Measurements from ENCODE around the gene ARHGAP6.

Gene ARHGAP6

GRCh38 chrX:11264925-11265324 is 400.8 kb downstream of the ARHGAP6 start:
- Histone ChIP-seq H3K36me3 (replicated peaks in 1 of 2; ENCODE audit: control insufficient read depth in 2 of 2, insufficient read depth in 2 of 2, low read length in 2 of 2) (no peaks in the 10 kb centered on the region), H3K4ac (ENCODE audit: low read length) (no peak overlapping the region), H2BK120ac (ENCODE audit: low read depth, low read length) (no peak overlapping the region), H3K4me2 (ENCODE audit: insufficient read depth, low read length, poor library complexity, severe bottlenecking) (no peak overlapping the region), H4K91ac (ENCODE audit: low read depth, low read length, poor library complexity) (no peak overlapping the region), H2BK15ac (ENCODE audit: low read length) (no peak overlapping the region), H3K27ac (replicated peaks; ENCODE audit: low read length) (no peak overlapping the region), H3K4me1 (ENCODE audit: control insufficient read depth in 2 of 2, insufficient read depth in 1 of 2, low read depth in 1 of 2, low read length in 2 of 2) (peaks cover 0 to 12% of the 10 kb centered on the region in 2 donors), H3K23ac (ENCODE audit: low read depth, low read length, poor library complexity) (no peak overlapping the region), H3K79me1 (ENCODE audit: low read depth, low read length) (no peaks in the 10 kb centered on the region), H3K18ac (ENCODE audit: low read length) (no peak overlapping the region), H2AK5ac (ENCODE audit: low read depth, low read length) (no peak overlapping the region), H3K4me3 (ENCODE audit: low read length in 2 of 2) (no peak overlapping the region), H3K9me3 (replicated peaks in 1 of 2; ENCODE audit: control insufficient read depth in 2 of 2, insufficient read depth in 1 of 2, low read depth in 1 of 2, low read length in 2 of 2) (no peaks in the 10 kb centered on the region), H3K14ac (ENCODE audit: low read length) (no peak overlapping the region), H2AFZ (ENCODE audit: low read length) (no peak overlapping the region), H2BK5ac (ENCODE audit: low read length) (no peak overlapping the region), H2BK12ac (ENCODE audit: low read length) (no peak overlapping the region), H3K9ac (ENCODE audit: low read depth, low read length, poor library complexity) (no peak overlapping the region), H3K27me3 (ENCODE audit: control insufficient read depth in 3 of 3, insufficient read depth in 3 of 3, low read depth in 1 of 3, low read length in 3 of 3) (no peaks in the 10 kb centered on the region), H4K8ac (ENCODE audit: low read depth, low read length) (no peak overlapping the region)
- DNase-seq (ENCODE audit: low spot score): no peak
- WGBS, 2 donors (ENCODE audit: extremely low coverage in 2 of 2, insufficient read length in 2 of 2, insufficient replicate concordance in 1 of 2): no CpG with 5 or more reads among the region's 1 CpG

DNA sequence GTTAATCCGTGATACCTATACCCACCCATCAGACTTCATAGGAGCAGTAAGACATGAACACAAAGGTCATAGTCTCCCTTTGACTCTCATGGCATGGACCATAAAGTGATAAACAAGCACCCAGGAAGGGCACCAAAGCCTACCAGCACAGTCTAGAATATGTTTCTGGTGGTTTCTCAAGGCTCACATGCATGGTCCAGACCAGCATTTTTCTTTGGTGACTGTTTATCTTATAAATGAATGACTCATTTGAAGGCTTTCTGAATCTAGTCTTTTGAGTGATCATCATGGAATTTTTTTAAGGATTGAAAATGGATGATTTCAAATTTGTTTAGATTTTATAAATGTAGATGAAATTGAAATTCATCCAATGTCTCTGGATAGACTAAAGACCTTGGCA is 404.5 kb downstream of the ARHGAP6 start:
- Histone ChIP-seq H2BK15ac (ENCODE audit: low read length) (no peak overlapping the region), H3K79me1 (ENCODE audit: low read depth, low read length) (no peaks in the 10 kb centered on the region), H3K23ac (ENCODE audit: low read depth, low read length, poor library complexity) (no peak overlapping the region), H3K14ac (ENCODE audit: low read length) (no peak overlapping the region), H4K8ac (ENCODE audit: low read depth, low read length) (no peak overlapping the region), H3K27ac (replicated peaks; ENCODE audit: low read length) (no peak overlapping the region), H2AK5ac (ENCODE audit: low read depth, low read length) (no peak overlapping the region), H3K9ac (ENCODE audit: low read depth, low read length, poor library complexity) (no peak overlapping the region), H3K36me3 (replicated peaks in 1 of 2; ENCODE audit: control insufficient read depth in 2 of 2, insufficient read depth in 2 of 2, low read length in 2 of 2) (no peaks in the 10 kb centered on the region), H3K9me3 (replicated peaks in 1 of 2; ENCODE audit: control insufficient read depth in 2 of 2, insufficient read depth in 1 of 2, low read depth in 1 of 2, low read length in 2 of 2) (no peaks in the 10 kb centered on the region), H3K4ac (ENCODE audit: low read length) (no peak overlapping the region), H3K4me3 (ENCODE audit: low read length in 2 of 2) (no peak overlapping the region), H4K91ac (ENCODE audit: low read depth, low read length, poor library complexity) (no peak overlapping the region), H2BK12ac (ENCODE audit: low read length) (no peak overlapping the region), H2AFZ (ENCODE audit: low read length) (no peak overlapping the region), H3K18ac (ENCODE audit: low read length) (no peak overlapping the region), H3K4me1 (ENCODE audit: control insufficient read depth in 2 of 2, insufficient read depth in 1 of 2, low read depth in 1 of 2, low read length in 2 of 2) (peaks cover 0 to 11% of the 10 kb centered on the region in 2 donors), H2BK120ac (ENCODE audit: low read depth, low read length) (no peak overlapping the region), H3K4me2 (ENCODE audit: insufficient read depth, low read length, poor library complexity, severe bottlenecking) (no peak overlapping the region), H3K27me3 (ENCODE audit: control insufficient read depth in 3 of 3, insufficient read depth in 3 of 3, low read depth in 1 of 3, low read length in 3 of 3) (no peaks in the 10 kb centered on the region), H2BK5ac (ENCODE audit: low read length) (no peak overlapping the region)
- no peak for DNase-seq (ENCODE audit: low spot score)
- no CpG with 5 or more reads among the region's 1 CpG for WGBS, 2 donors (ENCODE audit: extremely low coverage in 2 of 2, insufficient read length in 2 of 2, insufficient replicate concordance in 1 of 2)

DNA sequence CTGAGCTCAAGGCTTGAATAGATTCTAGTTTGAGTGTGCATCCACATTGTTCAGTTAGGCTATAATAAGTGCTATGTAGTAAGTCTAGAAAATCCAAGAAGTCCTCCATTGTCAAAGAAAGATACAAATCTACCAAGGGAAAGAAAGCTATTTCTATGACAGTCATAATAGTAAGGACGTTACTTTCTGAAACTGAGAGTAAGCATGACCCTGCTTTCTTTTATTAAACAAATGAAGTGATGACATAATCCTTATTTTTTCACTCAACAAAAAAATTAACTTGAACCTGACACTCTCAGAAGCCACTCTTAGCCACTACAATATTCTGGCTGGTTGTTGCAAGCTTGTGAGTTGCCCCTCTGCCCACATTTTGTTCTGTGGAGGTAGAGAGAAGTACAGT is 406.3 kb downstream of the ARHGAP6 start:
- no peak overlapping the region for H3K14ac ChIP-seq (ENCODE audit: low read length)
- WGBS, 2 donors (ENCODE audit: extremely low coverage in 2 of 2, insufficient read length in 2 of 2, insufficient replicate concordance in 1 of 2): no CpG with 5 or more reads among the region's 1 CpG
- no peak overlapping the region for H3K27ac ChIP-seq (replicated peaks; ENCODE audit: low read length)
- no peak overlapping the region for H2AK5ac ChIP-seq (ENCODE audit: low read depth, low read length)
- H4K91ac ChIP-seq (ENCODE audit: low read depth, low read length, poor library complexity): no peak overlapping the region
- no peak overlapping the region for H3K4me3 ChIP-seq (ENCODE audit: low read length in 2 of 2)
- no peaks in the 10 kb centered on the region for H3K27me3 ChIP-seq (ENCODE audit: control insufficient read depth in 3 of 3, insufficient read depth in 3 of 3, low read depth in 1 of 3, low read length in 3 of 3)
- no peak overlapping the region for H3K18ac ChIP-seq (ENCODE audit: low read length)
- H2BK12ac ChIP-seq (ENCODE audit: low read length): no peak overlapping the region
- H2BK120ac ChIP-seq (ENCODE audit: low read depth, low read length): no peak overlapping the region
- H3K36me3 ChIP-seq (replicated peaks in 1 of 2; ENCODE audit: control insufficient read depth in 2 of 2, insufficient read depth in 2 of 2, low read length in 2 of 2): no peaks in the 10 kb centered on the region
- H4K8ac ChIP-seq (ENCODE audit: low read depth, low read length): no peak overlapping the region
- H2BK5ac ChIP-seq (ENCODE audit: low read length): no peak overlapping the region
- no peak overlapping the region for H2BK15ac ChIP-seq (ENCODE audit: low read length)
- H3K4me1 ChIP-seq (ENCODE audit: control insufficient read depth in 2 of 2, insufficient read depth in 1 of 2, low read depth in 1 of 2, low read length in 2 of 2): no peaks in the 10 kb centered on the region
- no peak overlapping the region for H2AFZ ChIP-seq (ENCODE audit: low read length)
- no peaks in the 10 kb centered on the region for H3K9me3 ChIP-seq (replicated peaks in 1 of 2; ENCODE audit: control insufficient read depth in 2 of 2, insufficient read depth in 1 of 2, low read depth in 1 of 2, low read length in 2 of 2)
- no peak for DNase-seq (ENCODE audit: low spot score)
- H3K23ac ChIP-seq (ENCODE audit: low read depth, low read length, poor library complexity): no peak overlapping the region
- H3K4me2 ChIP-seq (ENCODE audit: insufficient read depth, low read length, poor library complexity, severe bottlenecking): no peak overlapping the region
- no peak overlapping the region for H3K4ac ChIP-seq (ENCODE audit: low read length)
- H3K9ac ChIP-seq (ENCODE audit: low read depth, low read length, poor library complexity): no peak overlapping the region
- no peaks in the 10 kb centered on the region for H3K79me1 ChIP-seq (ENCODE audit: low read depth, low read length)

DNA sequence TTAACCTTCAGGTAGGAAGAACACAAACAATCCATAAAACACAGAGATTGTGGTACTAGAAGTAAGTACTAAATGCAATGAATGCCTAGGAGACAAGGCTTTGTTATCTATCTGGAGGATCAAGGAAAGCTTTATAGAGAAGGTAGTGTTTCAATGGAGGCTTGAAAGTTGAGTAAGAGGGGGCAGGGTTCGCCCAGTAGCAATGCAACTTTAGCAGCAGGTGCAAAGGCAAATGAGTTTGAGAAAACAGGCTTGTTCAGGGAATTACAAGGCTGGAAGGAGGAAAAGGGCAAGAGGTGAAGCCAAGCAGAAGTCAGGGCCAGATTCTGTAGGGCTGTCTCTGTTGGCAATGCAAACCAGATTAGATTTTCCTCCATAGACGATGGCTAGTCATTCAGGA is 408.0 kb downstream of the ARHGAP6 start:
- Histone ChIP-seq H3K9ac (ENCODE audit: low read depth, low read length, poor library complexity) (no peak overlapping the region), H3K4me2 (ENCODE audit: insufficient read depth, low read length, poor library complexity, severe bottlenecking) (no peak overlapping the region), H4K8ac (ENCODE audit: low read depth, low read length) (no peak overlapping the region), H3K27me3 (ENCODE audit: control insufficient read depth in 3 of 3, insufficient read depth in 3 of 3, low read depth in 1 of 3, low read length in 3 of 3) (no peaks in the 10 kb centered on the region), H2BK5ac (ENCODE audit: low read length) (no peak overlapping the region), H2BK120ac (ENCODE audit: low read depth, low read length) (no peak overlapping the region), H2AFZ (ENCODE audit: low read length) (no peak overlapping the region), H2BK15ac (ENCODE audit: low read length) (no peak overlapping the region), H3K36me3 (replicated peaks in 1 of 2; ENCODE audit: control insufficient read depth in 2 of 2, insufficient read depth in 2 of 2, low read length in 2 of 2) (no peaks in the 10 kb centered on the region), H3K79me1 (ENCODE audit: low read depth, low read length) (no peaks in the 10 kb centered on the region), H4K91ac (ENCODE audit: low read depth, low read length, poor library complexity) (no peak overlapping the region), H3K27ac (replicated peaks; ENCODE audit: low read length) (no peak overlapping the region), H3K4me1 (ENCODE audit: control insufficient read depth in 2 of 2, insufficient read depth in 1 of 2, low read depth in 1 of 2, low read length in 2 of 2) (no peaks in the 10 kb centered on the region), H2AK5ac (ENCODE audit: low read depth, low read length) (no peak overlapping the region), H3K4me3 (ENCODE audit: low read length in 2 of 2) (no peak overlapping the region), H3K18ac (ENCODE audit: low read length) (no peak overlapping the region), H3K14ac (ENCODE audit: low read length) (no peak overlapping the region), H3K23ac (ENCODE audit: low read depth, low read length, poor library complexity) (no peak overlapping the region), H3K9me3 (replicated peaks in 1 of 2; ENCODE audit: control insufficient read depth in 2 of 2, insufficient read depth in 1 of 2, low read depth in 1 of 2, low read length in 2 of 2) (no peaks in the 10 kb centered on the region), H2BK12ac (ENCODE audit: low read length) (no peak overlapping the region), H3K4ac (ENCODE audit: low read length) (no peak overlapping the region)
- no peak for DNase-seq (ENCODE audit: low spot score)
- WGBS, 2 donors (ENCODE audit: extremely low coverage in 2 of 2, insufficient read length in 2 of 2, insufficient replicate concordance in 1 of 2): no CpG with 5 or more reads among the region's 2 CpGs
